LNCAP (cell line): Measurements from ENCODE around the gene GM2A.

Source experiments
- TF ChIP-seq, protein P1 (sequence below): fragments of 450-650 bp; IDR thresholded peaks from 2 replicates; pipeline ENCODE4 v1.5.1; 2017; ENCODE audit warnings: mild to moderate bottlenecking

GM2A gene

DNA sequence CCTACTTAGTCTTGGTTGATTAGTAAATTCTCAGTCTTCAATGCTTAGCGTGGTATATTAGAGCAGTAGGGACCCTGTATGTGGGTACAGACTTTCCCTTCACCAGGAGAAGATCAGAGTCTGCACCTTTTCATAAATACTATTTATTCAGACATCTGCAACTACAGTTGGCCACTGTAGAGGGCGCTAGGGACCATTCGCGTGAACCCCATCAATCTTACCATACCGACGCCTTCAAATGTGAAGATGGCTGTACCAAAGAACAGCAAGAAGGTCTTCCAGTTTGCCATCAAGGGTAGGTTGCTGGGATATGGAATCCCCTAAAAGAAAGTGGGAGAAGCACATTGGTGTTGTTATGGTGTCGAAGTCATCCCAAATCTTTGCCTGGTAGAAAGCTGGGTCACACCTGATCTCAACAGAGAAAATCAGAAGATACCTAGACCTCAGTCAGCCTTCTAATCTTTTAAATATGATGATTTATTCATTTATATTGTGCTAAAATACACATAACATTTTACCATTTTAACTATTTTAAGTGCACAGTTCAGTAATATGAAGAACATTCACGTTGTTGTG lies 31.5 kb downstream of the GM2A start:
- TF ChIP-seq, protein P1, sequence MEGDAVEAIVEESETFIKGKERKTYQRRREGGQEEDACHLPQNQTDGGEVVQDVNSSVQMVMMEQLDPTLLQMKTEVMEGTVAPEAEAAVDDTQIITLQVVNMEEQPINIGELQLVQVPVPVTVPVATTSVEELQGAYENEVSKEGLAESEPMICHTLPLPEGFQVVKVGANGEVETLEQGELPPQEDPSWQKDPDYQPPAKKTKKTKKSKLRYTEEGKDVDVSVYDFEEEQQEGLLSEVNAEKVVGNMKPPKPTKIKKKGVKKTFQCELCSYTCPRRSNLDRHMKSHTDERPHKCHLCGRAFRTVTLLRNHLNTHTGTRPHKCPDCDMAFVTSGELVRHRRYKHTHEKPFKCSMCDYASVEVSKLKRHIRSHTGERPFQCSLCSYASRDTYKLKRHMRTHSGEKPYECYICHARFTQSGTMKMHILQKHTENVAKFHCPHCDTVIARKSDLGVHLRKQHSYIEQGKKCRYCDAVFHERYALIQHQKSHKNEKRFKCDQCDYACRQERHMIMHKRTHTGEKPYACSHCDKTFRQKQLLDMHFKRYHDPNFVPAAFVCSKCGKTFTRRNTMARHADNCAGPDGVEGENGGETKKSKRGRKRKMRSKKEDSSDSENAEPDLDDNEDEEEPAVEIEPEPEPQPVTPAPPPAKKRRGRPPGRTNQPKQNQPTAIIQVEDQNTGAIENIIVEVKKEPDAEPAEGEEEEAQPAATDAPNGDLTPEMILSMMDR, result no peak

DNA sequence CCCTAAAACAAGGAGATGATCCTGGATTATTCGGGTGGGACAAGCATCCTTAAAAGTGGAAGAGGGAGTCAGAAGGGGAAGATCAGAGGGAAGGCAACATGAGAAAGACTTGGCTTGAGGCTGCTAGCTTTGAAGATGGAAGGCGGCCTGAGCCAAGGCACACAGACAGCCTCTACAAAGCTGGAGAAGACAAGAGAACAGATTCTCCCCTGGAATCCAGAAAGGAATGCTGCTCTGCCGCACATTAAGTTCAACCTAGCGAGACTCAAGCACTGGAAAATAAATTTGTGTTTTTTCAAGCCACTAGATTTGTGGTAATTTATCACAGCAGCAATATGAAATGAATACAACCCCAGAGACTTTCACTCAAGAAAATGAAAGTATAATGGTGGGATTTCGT lies 32.7 kb downstream of the GM2A start:
- TF ChIP-seq, protein P1, result no peak

DNA sequence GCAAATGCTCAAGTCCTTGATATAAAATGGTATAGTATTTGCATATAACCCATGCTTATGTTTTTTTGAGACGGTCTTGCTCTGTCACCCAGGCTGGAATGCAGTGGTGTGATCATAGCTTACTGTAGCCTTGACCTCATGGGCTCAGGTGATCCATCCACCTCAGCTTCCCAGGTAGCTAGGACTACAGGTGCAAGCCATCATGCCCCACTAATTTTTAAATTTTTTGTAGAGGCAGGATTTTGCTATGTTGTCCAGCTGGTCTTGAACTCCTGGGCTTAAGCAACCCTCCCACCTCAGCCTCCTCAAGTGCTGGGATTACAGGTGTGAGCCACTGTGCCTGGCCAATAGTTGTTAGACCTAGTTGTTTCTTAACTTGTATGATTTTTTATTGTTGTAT lies 33.3 kb downstream of the GM2A start:
- TF ChIP-seq, protein P1, result no peak

DNA sequence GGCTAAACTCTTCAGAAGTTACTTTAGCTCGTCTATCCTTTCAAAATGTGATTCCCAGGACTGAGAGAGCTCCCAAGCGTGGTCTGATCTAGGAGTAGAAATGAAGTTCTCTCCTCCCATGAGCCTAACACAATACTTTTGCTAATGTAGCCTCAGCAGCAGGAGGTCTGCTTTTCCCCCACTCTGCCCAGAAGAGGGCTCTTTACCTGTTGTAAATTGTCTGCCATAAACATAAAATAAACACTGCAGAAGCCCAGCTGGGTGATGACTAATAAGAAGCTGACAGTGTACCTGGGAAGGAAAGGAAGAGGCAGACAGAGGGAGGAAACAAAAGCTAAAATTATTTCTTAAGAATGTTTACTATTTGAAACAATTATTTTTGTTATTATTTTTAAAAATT lies 35.2 kb downstream of the GM2A start:
- TF ChIP-seq, protein P1, result peak; percentile 54

DNA sequence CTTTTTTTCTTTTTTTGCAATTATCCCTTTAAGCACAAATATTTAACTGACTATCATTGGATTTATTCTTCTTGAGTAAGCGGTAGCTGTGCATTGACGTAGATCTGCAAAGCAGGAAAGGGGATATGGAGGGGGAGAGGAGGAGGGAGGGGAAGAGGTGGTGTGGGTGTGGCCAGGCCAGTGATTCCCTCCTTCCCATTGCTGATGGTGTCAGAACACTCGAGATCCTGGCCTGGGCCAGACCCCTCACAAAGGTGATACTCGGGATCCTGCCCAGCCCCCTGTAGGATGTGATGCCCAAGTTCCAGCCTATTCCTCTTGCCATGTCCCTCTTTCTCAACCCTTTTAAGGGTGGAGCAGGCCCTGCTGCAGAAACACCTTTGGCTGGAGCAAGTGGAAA lies 40.6 kb downstream of the GM2A start:
- TF ChIP-seq, protein P1, result no peak

DNA sequence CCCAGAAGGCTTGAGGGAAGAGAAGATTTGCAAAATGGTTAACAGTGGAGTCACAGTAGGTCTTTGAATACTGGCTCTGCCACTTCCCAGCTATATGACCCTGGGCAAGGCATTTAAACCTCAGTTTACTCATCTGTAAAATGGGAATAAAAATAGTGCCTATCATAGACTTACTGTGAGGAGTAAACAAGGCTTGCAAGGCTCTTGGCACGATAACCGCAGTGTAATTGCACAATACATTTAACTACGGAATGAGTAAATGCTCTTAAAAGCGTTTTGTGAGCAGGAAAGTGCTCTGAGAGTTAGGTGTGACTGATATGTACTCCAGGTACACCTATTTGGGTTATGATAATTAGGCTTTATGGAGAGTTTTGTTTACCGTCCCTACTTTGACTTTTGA lies 42.2 kb downstream of the GM2A start:
- TF ChIP-seq, protein P1, result no peak

DNA sequence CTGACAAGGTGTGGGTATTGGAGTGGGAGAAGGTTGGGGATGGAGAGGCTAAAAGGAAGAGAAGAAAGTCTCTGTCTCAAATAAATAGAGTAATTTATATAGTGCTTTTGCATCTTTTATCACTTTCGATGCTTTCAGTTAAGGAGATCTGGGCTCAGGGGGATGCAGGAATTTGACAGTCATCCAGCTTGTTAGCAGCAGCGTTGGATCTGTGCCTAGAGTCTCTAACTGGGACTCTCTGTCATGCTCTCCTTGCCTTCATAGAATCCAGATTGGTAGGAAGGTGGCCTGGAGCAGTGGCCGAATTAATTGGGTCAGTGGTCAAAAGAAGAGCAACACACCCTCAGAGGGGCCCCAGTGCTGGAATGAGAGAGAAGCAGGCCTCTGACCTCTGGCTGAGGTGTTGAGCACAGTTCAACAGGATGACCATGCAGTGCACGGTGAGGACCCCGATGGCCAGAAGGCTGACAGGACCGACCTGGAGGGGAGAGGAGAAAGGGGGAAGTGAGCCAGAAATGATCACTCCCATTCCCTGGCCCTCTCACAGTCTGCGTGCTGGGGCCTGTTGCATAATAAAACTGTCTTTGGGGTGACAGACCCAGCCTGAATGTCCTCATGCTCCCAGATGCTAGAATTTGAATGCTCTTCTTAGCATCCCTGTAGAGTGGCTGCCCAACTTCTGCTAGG lies 42.9 kb downstream of the GM2A start:
- TF ChIP-seq, protein P1, result no peak

DNA sequence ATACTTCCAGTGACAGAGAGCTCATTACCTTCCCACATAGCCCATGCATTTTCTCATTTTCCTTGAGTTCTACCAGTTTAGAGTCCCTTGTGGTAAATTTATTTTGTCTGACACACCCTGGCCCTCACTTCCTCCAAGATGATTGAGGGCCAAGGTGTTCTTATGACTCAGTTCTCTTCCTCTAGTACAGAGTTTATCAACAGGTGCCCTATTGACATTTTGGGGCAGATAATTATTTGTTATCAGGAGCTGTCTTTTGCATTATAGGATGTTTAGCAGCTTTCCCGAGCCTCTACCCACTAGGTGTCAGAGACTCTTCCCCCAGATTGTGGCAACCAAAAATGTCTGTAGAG lies 43.5 kb downstream of the GM2A start:
- TF ChIP-seq, protein P1, result no peak
